22Rv1 (cell line): ENCODE results near the gene COLQ.
"Not testable (repeated sequence)": the region's sequence is repeated elsewhere in the genome, so short reads cannot be mapped to it uniquely, and the experiment has no call there.

ENCODE experiments used
- H3K27ac ChIP-seq: fragments of 450-650 bp; 2 replicates; pipeline ENCODE4 v1.5.1; 2017
- ZFX ChIP-seq: fragments of 450-650 bp; IDR thresholded peaks from 2 replicates; pipeline ENCODE4 v1.6.1; 2017; ENCODE audit warnings: antibody characterized with exemption, borderline replicate concordance
- TF ChIP-seq, protein P1 (sequence below): fragments of 450-650 bp; IDR thresholded peaks from 2 replicates; pipeline ENCODE4 v1.5.1; 2017; ENCODE audit warnings: mild to moderate bottlenecking

The COLQ gene

GRCh38 chr3:15465876-15466585, 55.5 kb downstream of the COLQ start:
- no peak overlapping the region for H3K27ac ChIP-seq
- no peak for TF ChIP-seq ZFX
- TF ChIP-seq, protein P1, sequence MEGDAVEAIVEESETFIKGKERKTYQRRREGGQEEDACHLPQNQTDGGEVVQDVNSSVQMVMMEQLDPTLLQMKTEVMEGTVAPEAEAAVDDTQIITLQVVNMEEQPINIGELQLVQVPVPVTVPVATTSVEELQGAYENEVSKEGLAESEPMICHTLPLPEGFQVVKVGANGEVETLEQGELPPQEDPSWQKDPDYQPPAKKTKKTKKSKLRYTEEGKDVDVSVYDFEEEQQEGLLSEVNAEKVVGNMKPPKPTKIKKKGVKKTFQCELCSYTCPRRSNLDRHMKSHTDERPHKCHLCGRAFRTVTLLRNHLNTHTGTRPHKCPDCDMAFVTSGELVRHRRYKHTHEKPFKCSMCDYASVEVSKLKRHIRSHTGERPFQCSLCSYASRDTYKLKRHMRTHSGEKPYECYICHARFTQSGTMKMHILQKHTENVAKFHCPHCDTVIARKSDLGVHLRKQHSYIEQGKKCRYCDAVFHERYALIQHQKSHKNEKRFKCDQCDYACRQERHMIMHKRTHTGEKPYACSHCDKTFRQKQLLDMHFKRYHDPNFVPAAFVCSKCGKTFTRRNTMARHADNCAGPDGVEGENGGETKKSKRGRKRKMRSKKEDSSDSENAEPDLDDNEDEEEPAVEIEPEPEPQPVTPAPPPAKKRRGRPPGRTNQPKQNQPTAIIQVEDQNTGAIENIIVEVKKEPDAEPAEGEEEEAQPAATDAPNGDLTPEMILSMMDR, result no peak

GRCh38 chr3:15462451-15462850, 59.1 kb downstream of the COLQ start:
- no peak overlapping the region for H3K27ac ChIP-seq
- TF ChIP-seq, protein P1, result no peak
- TF ChIP-seq ZFX, result no peak

- no peak overlapping the region for H3K27ac ChIP-seq
- TF ChIP-seq ZFX, result no peak
- TF ChIP-seq, protein P1, result no peak
Observed at GRCh38 chr3:15460891-15461531, 60.5 kb downstream of the COLQ start.

GRCh38 chr3:15458212-15458780, 63.2 kb downstream of the COLQ start:
- no peak overlapping the region for H3K27ac ChIP-seq
- TF ChIP-seq, protein P1, result no peak
- TF ChIP-seq ZFX, result no peak

- not testable (repeated sequence) for H3K27ac ChIP-seq
Observed at GRCh38 chr3:15456915-15457314, 64.6 kb downstream of the COLQ start.

DNA sequence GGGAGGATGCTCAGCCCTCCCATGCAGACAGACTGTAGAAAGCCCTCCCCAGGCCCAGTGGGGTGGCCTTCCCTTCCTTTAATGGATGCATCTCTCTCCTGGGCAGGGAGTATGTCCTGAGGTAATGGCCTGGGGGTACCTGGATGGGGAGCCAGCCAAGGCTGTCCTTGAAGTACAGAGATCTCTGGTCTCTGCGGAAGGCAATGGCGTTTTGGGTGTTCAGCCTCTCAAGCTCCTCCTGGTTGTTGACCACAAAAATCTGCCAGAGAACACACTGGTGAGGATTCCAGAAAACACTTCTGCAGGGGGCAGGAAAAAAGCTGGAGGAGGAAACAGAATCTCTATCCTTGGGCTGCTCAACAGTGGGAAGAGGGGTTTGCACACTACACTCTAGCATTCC, 65.2 kb downstream of the COLQ start:
- no peak overlapping the region for H3K27ac ChIP-seq
- no peak for TF ChIP-seq ZFX
- TF ChIP-seq, protein P1, result no peak

DNA sequence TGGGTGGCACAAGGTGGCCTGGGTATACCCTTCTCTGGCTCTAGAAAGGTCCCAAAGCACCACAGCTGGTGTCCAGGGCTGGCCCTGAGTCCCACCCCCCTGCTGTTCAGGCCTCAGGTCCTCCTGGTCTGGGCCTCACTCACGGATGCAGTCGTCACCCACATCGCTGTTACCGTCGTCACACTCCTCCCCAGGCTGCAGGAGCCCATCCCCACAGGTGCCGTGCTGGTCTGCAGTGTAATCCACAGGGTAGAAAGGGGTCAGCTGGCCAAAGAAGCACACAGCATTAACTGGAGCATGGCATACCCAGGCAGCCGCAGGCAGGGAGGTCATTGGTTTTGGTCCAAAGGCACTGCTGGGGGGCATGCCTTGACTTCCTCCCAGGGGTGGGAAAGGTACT, 65.8 kb downstream of the COLQ start:
- TF ChIP-seq, protein P1, result no peak
- no peak for TF ChIP-seq ZFX
- no peak overlapping the region for H3K27ac ChIP-seq
